H7 (cell line): ENCODE measurements around the gene ARMC2. TPM values are rescaled to one million over a fixed set of nuclear protein-coding genes. Genes with fewer than 3 reads are reported as not detected.

Experiments
- DNase-seq: peaks from one replicate; pipeline ENCODE4 v3.0.0; 2012
- H3K27me3 ChIP-seq: 2 replicates; pipeline ENCODE4 v1.6.0; 2011; ENCODE audit warnings: mild to moderate bottlenecking, low read length; ENCODE audit not compliant: control insufficient read depth, insufficient read depth
- H3K36me3 ChIP-seq: replicated peaks from 2 replicates; pipeline ENCODE4 v1.5.1; 2011; ENCODE audit warnings: low read length; ENCODE audit not compliant: control insufficient read depth, insufficient read depth
- H3K4me3 ChIP-seq: 2 replicates; pipeline ENCODE4 v1.5.1; 2011; ENCODE audit warnings: low read depth, mild to moderate bottlenecking, control low read depth, low read length, moderate library complexity; ENCODE audit not compliant: insufficient read depth
- total RNA-seq: library from RNA; depleted of rRNA; stranded (reverse); fragments of >200 nt; shearing (Covaris generic); gene quantifications from 2 replicates; pipeline ENCODE4 v1.2.3, GENCODE V29; 2014

Gene ARMC2
- total RNA-seq, 1 experiment from 2014 or later = 1.3 TPM

DNA sequence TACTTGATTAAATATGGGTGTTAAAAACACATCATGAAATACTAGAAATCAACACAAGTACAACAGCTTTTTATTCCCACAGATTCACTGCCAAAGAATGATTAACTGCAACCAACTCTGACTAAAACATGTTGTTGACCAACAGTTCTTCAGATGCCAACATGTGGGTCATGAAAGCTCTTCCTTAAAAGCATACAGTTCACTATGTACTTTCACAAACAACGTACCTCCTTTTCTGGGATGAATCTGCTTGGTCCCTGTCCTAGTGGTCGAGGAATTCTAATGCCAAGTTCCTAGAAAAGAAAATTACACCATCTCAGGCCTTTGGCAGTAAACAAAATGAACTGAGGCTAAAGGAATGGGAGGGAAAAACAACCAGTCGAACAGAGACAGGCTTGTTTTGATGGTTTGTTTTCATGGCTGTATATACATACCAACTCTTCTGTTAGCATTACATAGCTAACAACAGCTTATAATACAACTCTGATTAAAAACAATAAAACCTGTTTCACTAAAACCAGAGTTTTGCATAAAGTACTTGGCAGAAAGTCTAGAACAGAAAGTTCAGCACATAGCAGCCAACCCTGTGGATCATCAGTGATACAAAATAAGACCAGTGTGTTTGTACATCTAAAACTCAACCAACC lies 154.0 kb downstream of the ARMC2 start:
- DNase-seq = no peak
- Histone ChIP-seq H3K36me3 (peaks cover 7% of the 10 kb centered on the region), H3K27me3 (no peaks in the 10 kb centered on the region), H3K4me3 (no peak overlapping the region)

DNA sequence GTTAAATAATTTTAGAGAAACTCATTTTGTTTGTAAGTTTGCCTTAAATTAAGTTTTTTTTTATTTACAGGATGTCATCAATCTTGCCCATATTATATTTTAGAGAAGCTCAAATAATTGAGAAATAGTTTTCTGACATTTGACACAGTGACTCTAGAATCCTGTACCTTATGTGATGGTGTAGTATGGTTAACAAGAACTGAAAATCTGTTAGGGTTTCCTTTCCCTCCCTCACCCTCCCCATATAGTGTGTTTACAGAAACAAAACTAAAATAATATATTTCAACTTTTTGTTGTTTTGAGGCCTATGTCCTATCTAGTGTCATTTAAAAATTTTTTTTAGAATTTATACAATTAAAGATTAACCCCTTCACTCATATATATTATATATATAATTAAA lies 154.7 kb downstream of the ARMC2 start:
- DNase-seq = no peak
- Histone ChIP-seq H3K27me3 (no peaks in the 10 kb centered on the region), H3K36me3 (peaks cover 5% of the 10 kb centered on the region), H3K4me3 (no peak overlapping the region)

DNA sequence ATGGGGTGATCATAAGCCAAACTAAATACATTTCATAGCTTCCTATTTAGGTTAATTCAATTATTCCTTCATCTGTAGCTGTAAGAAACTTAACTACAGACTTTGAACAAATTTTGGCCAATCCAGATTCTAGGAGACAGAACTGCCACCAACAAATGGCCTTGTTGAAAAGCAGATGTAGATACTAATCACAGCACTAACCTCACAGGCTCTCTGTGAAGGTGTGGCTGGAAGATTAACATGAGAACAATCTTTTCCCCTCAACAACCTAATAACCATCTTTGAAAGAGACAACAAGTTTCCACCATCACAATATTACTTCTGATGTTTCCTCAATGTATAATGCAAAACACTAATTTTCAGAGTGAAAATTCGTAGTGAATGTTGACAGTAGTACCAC lies 158.6 kb downstream of the ARMC2 start:
- Histone ChIP-seq H3K27me3 (peaks cover 5% of the 10 kb centered on the region; the same call in 1 of the 2 replicates), H3K4me3 (no peak overlapping the region), H3K36me3 (no peaks in the 10 kb centered on the region)
- no peak for DNase-seq

DNA sequence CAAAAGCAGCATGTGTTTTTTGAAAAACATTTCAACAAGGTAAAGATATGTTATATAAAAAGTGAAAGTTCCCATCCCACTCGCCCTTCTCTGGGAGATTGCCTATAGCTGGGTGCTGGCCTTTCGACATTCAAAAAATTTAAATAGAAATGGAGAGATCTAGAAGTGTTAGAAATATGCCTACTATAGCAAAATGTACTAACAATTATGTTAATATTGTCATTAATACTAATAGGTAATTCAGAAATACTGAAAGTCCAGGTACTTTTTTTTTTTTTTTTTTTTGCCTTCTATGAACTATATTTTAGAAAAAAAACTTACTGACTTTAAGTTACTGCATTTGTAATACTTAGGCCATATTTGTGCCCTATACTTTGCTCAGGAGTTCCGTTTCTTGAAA lies 159.3 kb downstream of the ARMC2 start:
- H3K4me3 ChIP-seq = no peak overlapping the region
- no peaks in the 10 kb centered on the region for H3K36me3 ChIP-seq
- DNase-seq = no peak
- peaks cover 5% of the 10 kb centered on the region; the same call in 1 of the 2 replicates for H3K27me3 ChIP-seq

DNA sequence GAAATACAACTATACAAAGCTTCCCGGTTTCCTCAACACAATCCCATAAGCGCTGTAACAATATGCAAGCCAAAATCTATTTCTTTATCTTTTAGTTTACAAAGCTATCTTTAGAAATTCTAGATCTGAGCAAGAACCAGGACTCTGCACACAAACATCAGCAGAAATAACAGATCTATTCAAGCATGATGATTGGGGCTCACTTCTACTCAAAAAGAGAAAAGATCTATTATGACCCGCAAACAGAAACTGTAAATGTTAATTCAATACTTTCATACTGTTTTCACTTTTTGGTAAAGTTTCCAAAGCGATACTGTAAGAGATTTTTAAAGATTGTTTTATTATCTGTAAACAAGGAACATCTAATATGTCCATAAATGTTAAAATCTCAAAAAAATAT lies 159.8 kb downstream of the ARMC2 start:
- Histone ChIP-seq H3K27me3 (peaks cover 5% of the 10 kb centered on the region; the same call in 1 of the 2 replicates), H3K36me3 (no peaks in the 10 kb centered on the region), H3K4me3 (no peak overlapping the region)
- no peak for DNase-seq

DNA sequence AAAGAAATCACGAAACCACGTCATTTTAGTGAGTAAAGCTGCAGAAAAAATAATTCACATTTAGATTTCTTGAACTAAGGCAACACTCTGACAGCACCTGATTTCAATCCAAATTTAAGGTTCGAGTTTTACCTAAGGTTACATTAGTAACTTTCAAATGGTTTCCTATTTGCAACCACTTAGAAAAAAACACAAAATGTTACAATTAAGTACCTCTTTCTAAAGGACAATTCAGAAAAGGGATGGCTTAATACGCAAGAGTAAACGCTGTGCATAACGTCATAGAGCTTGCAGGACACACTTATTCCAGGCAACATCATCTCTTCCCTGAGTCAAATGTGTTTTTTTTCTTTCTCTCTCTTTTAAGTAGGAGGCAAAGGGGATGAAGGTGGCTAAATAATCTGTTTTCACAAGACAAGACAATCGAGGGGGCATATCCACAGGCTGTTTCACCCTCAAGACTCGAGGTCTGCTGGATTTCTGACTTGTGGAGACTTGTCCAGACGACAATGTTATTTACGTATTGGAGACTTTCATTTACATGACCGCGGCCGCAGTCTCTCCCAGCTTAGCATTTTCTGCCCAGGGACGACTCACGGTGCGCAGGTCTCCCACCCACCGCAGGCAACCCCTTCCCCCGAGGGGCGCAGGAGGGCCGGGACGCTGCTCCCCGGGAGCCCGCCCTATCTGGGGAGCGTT lies 160.5 kb downstream of the ARMC2 start:
- Histone ChIP-seq H3K36me3 (no peaks in the 10 kb centered on the region), H3K4me3 (peak overlapping the region; percentile 76)
- no peak for DNase-seq

DNA sequence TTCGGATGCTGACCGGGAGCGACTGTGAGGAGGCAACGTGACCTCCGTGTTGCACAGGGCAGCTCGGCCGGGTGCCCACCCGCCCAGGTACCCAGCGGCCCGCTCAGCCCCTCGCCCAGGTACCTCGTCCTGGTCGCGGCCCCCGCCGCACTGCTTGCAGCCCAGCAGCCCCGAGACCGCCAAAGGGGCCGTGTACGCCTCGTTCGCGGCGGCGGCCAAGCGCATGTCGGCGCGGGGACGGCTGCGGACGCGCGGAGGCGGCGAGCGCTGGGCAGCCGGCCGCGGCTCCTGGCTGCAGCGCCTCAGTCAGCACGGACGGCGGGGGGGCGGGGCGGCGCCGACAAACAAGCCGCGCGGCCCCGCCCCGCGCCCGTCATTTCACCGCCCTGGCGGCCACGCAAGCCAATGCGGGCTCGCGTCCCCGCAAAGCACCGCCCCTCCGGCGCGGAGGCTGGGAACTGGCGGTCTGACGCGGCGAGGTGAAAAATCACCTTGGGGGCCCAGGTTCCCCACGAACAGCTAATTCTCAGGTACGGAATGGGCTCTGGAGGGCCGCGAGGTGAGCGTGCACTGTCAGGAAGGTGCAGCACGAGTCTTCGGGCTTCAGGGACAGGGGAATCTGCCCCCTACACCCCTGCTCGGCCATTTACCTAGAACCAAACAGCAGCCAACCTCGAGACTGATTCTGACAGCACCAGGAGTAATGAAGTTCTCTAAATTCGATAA lies 161.2 kb downstream of the ARMC2 start:
- DNase-seq = peak; percentile 90
- H3K4me3 ChIP-seq = peak overlapping the region; percentile 76
- no peaks in the 10 kb centered on the region for H3K36me3 ChIP-seq

More for the DNA sequence above, 160.5 kb downstream of the ARMC2 start:
- peaks cover 5% of the 10 kb centered on the region; the same call in 1 of the 2 replicates for H3K27me3 ChIP-seq

DNA sequence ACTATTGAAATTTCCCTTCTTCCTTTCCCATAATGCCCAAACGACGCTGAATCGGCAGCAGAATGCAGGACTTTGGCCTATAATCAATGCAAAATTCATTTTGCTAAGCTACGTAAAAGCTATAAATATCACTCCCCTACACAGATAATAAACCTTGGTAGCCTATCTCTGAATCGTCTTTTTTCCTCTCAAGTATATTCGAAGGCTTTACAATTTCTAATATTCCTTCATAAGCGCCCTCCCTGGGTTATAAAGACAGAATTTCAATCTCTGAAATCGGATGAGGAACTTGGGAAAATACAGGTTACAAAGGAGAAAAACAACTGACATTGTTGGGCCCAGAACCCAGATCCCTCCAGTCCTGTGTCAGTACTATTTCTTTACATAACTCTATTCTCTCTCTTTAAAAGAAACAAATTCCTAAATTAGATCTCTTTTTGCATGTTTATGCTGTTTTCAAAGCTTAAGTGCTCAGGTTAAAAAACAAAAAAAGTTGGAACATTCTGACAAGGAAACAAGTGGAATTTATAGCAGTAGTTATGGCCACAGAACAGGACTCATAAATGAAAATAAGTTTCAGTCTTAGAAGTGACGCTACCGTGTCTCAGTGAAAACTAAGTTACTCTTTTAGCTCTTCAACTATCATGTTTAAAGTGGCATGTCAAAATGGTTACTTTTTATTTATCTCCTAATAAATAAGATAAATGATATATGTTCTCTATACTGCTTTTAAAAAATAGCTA lies 161.9 kb downstream of the ARMC2 start:
- Histone ChIP-seq H3K36me3 (no peaks in the 10 kb centered on the region), H3K4me3 (peak overlapping the region; percentile 71), H3K27me3 (peaks cover 5% of the 10 kb centered on the region; the same call in 1 of the 2 replicates)
- DNase-seq = no peak

More for the DNA sequence above, 161.2 kb downstream of the ARMC2 start:
- H3K27me3 ChIP-seq = peaks cover 5% of the 10 kb centered on the region; the same call in 1 of the 2 replicates

DNA sequence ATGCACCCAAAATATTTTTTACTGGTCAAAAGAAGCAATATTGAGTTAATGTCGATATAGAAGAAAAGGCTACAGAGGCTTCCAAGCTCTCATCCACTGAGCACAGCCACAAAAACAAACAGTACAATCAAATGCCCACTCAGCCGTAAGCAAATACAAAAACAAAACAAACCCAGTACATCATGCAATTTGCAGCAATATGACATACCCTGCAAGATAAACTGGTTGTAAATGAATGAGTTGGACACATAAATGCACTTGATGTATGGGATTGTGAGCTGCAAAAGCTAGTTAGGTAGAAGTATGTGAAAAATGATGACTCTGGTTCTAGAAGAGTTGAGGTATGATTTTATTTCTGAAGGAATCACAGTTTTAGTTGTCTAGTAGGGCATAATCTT lies 162.5 kb downstream of the ARMC2 start:
- H3K27me3 ChIP-seq = peaks cover 5% of the 10 kb centered on the region; the same call in 1 of the 2 replicates
- no peaks in the 10 kb centered on the region for H3K36me3 ChIP-seq
- H3K4me3 ChIP-seq = no peak overlapping the region
- DNase-seq = no peak

DNA sequence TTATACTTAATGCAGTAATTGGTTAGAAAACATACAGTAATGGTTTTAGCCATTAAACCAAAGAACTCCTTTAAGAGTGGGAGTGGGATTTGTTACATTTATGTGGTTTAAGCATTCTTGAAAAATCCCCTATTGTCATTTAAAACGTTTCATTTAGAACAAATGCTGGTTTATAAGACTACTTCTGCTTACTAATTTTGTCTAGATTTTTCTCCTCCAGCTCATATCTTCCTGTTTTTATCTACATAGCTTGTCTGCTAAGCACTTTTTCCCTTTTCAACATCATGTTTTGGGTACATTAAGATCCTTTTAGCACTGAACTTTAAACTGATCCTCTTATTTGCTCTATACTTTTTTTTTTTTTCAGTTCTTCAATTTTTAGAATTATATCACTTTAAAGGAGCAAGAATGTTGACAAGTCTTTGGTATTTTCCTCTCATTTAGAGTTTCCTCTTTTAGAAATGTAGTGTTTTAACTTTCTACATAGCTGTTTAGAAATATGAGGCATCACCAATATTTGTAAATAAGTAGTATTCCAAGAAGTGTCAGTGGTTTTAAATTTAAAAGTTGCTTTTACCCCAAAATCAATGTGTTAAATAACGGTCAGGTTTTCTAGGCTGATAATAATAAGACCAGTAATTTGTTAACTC lies 165.6 kb downstream of the ARMC2 start:
- no peak overlapping the region for H3K4me3 ChIP-seq
- peaks cover under 1% of the 10 kb centered on the region; the same call in 1 of the 2 replicates for H3K27me3 ChIP-seq
- no peak for DNase-seq
- no peaks in the 10 kb centered on the region for H3K36me3 ChIP-seq

DNA sequence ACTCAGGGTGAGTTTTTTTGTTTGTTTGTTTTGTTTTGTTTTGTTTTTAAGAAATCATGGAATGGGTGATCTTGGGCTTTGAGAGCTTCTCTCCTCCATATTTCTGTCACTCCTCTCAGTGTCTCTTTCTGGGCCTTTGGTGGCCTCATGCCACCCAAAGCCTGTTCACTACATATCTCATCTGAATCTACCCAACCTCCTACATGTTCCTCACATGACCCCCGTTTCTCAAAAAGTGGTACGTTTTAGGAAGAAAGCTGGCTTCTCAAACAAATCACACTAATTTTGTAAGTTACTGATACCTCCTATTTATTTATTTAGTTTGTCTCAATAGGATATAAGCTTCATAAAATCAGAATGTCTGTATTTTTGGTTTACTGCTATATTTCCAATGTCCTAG lies 166.4 kb downstream of the ARMC2 start:
- Histone ChIP-seq H3K4me3 (no peak overlapping the region), H3K36me3 (no peaks in the 10 kb centered on the region), H3K27me3 (no peaks in the 10 kb centered on the region)
- no peak for DNase-seq

DNA sequence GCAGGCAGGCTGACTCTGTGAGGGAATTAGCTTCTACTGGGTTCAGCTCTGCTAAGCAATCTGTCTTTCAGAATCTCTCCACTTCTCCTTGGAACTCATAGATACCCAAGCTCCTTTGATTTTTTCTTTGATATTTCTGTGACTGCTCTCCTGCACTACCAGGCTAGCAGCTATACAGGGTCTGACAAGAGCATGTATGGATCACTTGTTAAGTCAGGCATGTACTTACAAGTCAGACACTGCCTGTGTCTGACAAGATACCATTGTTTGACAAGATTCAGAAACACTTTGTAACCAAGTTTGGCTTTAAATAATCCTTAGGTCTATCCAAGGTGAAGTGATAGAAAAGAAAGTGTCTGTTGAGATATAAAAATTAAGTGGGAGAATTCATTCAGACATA lies 167.0 kb downstream of the ARMC2 start:
- no peak for DNase-seq
- Histone ChIP-seq H3K4me3 (no peak overlapping the region), H3K36me3 (no peaks in the 10 kb centered on the region), H3K27me3 (no peaks in the 10 kb centered on the region)

DNA sequence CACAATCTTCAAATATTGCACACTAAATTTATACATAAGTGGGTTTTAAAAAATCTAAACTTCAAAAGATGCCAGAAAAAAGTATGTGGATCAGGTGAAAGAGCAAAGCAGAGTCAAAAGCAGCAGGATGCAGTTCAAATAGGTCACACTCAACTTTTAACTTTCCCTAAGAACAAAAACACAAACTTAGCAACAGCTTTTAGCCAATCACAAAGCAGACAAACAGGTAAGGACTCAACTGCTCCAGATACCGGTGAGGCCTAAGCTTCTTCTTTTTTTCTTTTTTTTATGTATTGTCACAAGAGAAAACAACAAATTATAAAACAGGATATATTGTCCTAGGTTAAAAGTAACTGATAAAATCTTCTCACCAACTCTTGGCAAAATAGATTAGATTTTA lies 171.7 kb downstream of the ARMC2 start:
- no peaks in the 10 kb centered on the region for H3K27me3 ChIP-seq
- no peaks in the 10 kb centered on the region for H3K36me3 ChIP-seq
- peak; percentile 29 for DNase-seq
- H3K4me3 ChIP-seq = no peak overlapping the region

DNA sequence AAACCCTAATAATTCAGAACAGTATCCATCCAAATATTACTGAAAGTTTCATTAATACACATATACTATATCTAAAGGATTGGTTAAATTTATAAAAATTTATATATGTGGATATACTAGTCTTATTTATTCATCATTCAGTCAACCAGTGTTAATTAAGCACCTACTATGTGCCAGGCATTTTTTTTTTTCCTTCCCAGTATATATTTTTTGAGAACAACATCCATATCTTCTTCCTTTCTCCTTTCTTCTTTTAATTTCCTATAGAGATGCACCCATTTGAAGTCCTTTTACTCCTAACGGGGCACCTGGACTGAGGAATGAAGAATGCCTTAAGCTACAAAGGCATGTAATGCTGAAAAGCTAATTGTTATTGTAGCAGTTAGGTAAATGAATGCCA lies 173.6 kb downstream of the ARMC2 start:
- Histone ChIP-seq H3K27me3 (no peaks in the 10 kb centered on the region), H3K36me3 (no peaks in the 10 kb centered on the region), H3K4me3 (no peak overlapping the region)
- no peak for DNase-seq
